Measurements from ENCODE around the gene NKAIN2. TPM values are rescaled to one million over a fixed set of nuclear protein-coding genes. Genes with fewer than 3 reads are reported as not detected.
"Not testable (repeated sequence)": the region's sequence is repeated elsewhere in the genome, so short reads cannot be mapped to it uniquely, and the experiment has no call there.

NKAIN2 gene
- total and polyA plus RNA-seq, 8 donors: 9.5 to 23.4 (median 18.9) TPM; not detected in 2

GRCh38 chr6:124283486-124283885, 479.8 kb downstream of the NKAIN2 start:
- no peak overlapping the region for H3K27ac ChIP-seq
- DNase-seq (peak in 2 of 4 donors; percentile 36 to 71), ATAC-seq (no peak)
- H3K4me1 ChIP-seq: no peaks in the 10 kb centered on the region
- H3K36me3 ChIP-seq: no peaks in the 10 kb centered on the region
- no peak for TF ChIP-seq CTCF (IDR thresholded peaks at IDR 0.05)
- H3K9me3 ChIP-seq: no peaks in the 10 kb centered on the region
- H3K27me3 ChIP-seq: no peaks in the 10 kb centered on the region
- intact Hi-C loops (cut with DNase I): no loop called here
- H3K4me3 ChIP-seq: no peak overlapping the region

GRCh38 chr6:124285146-124285545, 481.5 kb downstream of the NKAIN2 start:
- DNase-seq (no peak), ATAC-seq (no peak)
- no peak for TF ChIP-seq CTCF (IDR thresholded peaks at IDR 0.05)
- no peaks in the 10 kb centered on the region for H3K9me3 ChIP-seq
- no peaks in the 10 kb centered on the region for H3K36me3 ChIP-seq
- H3K4me1 ChIP-seq: no peaks in the 10 kb centered on the region
- no peaks in the 10 kb centered on the region for H3K27me3 ChIP-seq
- H3K27ac ChIP-seq: no peak overlapping the region
- no peak overlapping the region for H3K4me3 ChIP-seq
- intact Hi-C loops (cut with DNase I): no loop called here

GRCh38 chr6:124294574-124295200, 491.0 kb downstream of the NKAIN2 start:
- Histone ChIP-seq H3K36me3 (no peaks in the 10 kb centered on the region), H3K9me3 (no peaks in the 10 kb centered on the region), H3K4me3 (no peak overlapping the region), H3K27me3 (no peaks in the 10 kb centered on the region), H3K4me1 (no peaks in the 10 kb centered on the region), H3K27ac (no peak overlapping the region)
- intact Hi-C loops (cut with DNase I): no loop called here
- DNase-seq (no peak), ATAC-seq (no peak)
- TF ChIP-seq CTCF (IDR thresholded peaks at IDR 0.05): no peak

- no peak for TF ChIP-seq CTCF (IDR thresholded peaks at IDR 0.05)
- DNase-seq: no peak
- no peak for ATAC-seq
- no peak overlapping the region for H3K4me3 ChIP-seq
- H3K27ac ChIP-seq: no peak overlapping the region
- H3K27me3 ChIP-seq: no peaks in the 10 kb centered on the region
- intact Hi-C loops (cut with DNase I): no loop called here
- H3K9me3 ChIP-seq: no peaks in the 10 kb centered on the region
- H3K36me3 ChIP-seq: no peaks in the 10 kb centered on the region
- H3K4me1 ChIP-seq: no peaks in the 10 kb centered on the region
Observed at GRCh38 chr6:124297507-124297906, 493.8 kb downstream of the NKAIN2 start.

GRCh38 chr6:124298730-124299129, 495.1 kb downstream of the NKAIN2 start:
- DNase-seq (no peak), ATAC-seq (no peak)
- Histone ChIP-seq H3K9me3 (no peaks in the 10 kb centered on the region), H3K36me3 (no peaks in the 10 kb centered on the region), H3K27ac (no peak overlapping the region), H3K27me3 (no peaks in the 10 kb centered on the region), H3K4me3 (no peak overlapping the region), H3K4me1 (no peaks in the 10 kb centered on the region)
- no peak for TF ChIP-seq CTCF (IDR thresholded peaks at IDR 0.05)
- intact Hi-C loops (cut with DNase I): no loop called here

- ATAC-seq; H3K4me3 ChIP-seq; H3K27me3 ChIP-seq; intact Hi-C loops (cut with DNase I); H3K36me3 ChIP-seq; DNase-seq; H3K9me3 ChIP-seq; H3K4me1 ChIP-seq; H3K27ac ChIP-seq: not testable (repeated sequence)
Observed at GRCh38 chr6:124300907-124301306, 497.2 kb downstream of the NKAIN2 start.
